NT2/D1 (cell line): ENCODE data around the gene PLAAT5.

Experiments
- DNase-seq: peaks from one replicate; pipeline ENCODE4 v3.0.0-alpha.2; 2011; ENCODE audit warnings: low read depth, low spot score
- H3K27me3 ChIP-seq: 2 replicates; pipeline ENCODE4 v1.6.0; 2011; ENCODE audit warnings: mild to moderate bottlenecking; ENCODE audit not compliant: insufficient read length, insufficient read depth
- H3K36me3 ChIP-seq: 2 replicates; pipeline ENCODE4 v1.6.1; 2011; ENCODE audit warnings: mild to moderate bottlenecking, low read length, mixed read lengths; ENCODE audit not compliant: insufficient read depth, insufficient read length
- H3K4me1 ChIP-seq: 2 replicates; pipeline ENCODE4 v1.5.1; 2011; ENCODE audit not compliant: insufficient read depth, insufficient read length
- H3K4me3 ChIP-seq: 2 replicates; pipeline ENCODE4 v1.5.1; 2011; ENCODE audit warnings: low read depth; ENCODE audit not compliant: insufficient read length
- H3K9ac ChIP-seq: 2 replicates; pipeline ENCODE4 v1.6.0; 2011; ENCODE audit warnings: low read depth; ENCODE audit not compliant: insufficient read length
- H3K9me3 ChIP-seq: 2 replicates; pipeline ENCODE4 v1.5.1; 2011; ENCODE audit warnings: mild to moderate bottlenecking, low read length; ENCODE audit not compliant: insufficient read depth
- SUZ12 ChIP-seq: IDR thresholded peaks from 2 replicates; pipeline ENCODE4 v1.6.1; 2011; ENCODE audit not compliant: insufficient read length, insufficient read depth; ENCODE audit errors: extremely low read depth
- YY1 ChIP-seq: IDR thresholded peaks from 2 replicates; pipeline ENCODE4 v1.6.1; 2011; ENCODE audit not compliant: insufficient read length, insufficient read depth
- ZNF274 ChIP-seq: IDR thresholded peaks from 2 replicates; pipeline ENCODE4 v1.6.1; 2011; ENCODE audit warnings: mild to moderate bottlenecking, low read depth, low read length

The PLAAT5 gene

GRCh38 chr11:63478896-63479295 lies 12.1 kb downstream of the PLAAT5 start:
- H3K27me3 ChIP-seq: no peaks in the 10 kb centered on the region
- H3K9me3 ChIP-seq: peaks cover 17% of the 10 kb centered on the region
- H3K36me3 ChIP-seq: no peaks in the 10 kb centered on the region
- H3K4me3 ChIP-seq: no peak overlapping the region
- peak; percentile 66 for DNase-seq
- no peak overlapping the region for H3K9ac ChIP-seq
- no peaks in the 10 kb centered on the region for H3K4me1 ChIP-seq
- TF ChIP-seq YY1: no peak
- TF ChIP-seq SUZ12: no peak
- TF ChIP-seq ZNF274: no peak

GRCh38 chr11:63476618-63477017 lies 14.3 kb downstream of the PLAAT5 start:
- DNase-seq: no peak
- Histone ChIP-seq H3K9ac (no peak overlapping the region), H3K4me3 (no peak overlapping the region), H3K4me1 (no peaks in the 10 kb centered on the region), H3K36me3 (no peaks in the 10 kb centered on the region), H3K9me3 (peaks cover 19% of the 10 kb centered on the region), H3K27me3 (no peaks in the 10 kb centered on the region)
- TF ChIP-seq YY1 (no peak), ZNF274 (no peak), SUZ12 (no peak)

GRCh38 chr11:63472372-63472771 lies 18.6 kb downstream of the PLAAT5 start:
- Histone ChIP-seq H3K9me3 (peaks cover 50% of the 10 kb centered on the region), H3K36me3 (no peaks in the 10 kb centered on the region), H3K27me3 (no peaks in the 10 kb centered on the region), H3K9ac (no peak overlapping the region), H3K4me3 (no peak overlapping the region), H3K4me1 (no peaks in the 10 kb centered on the region)
- TF ChIP-seq SUZ12: no peak
- TF ChIP-seq ZNF274: no peak
- no peak for TF ChIP-seq YY1
- DNase-seq: no peak

GRCh38 chr11:63470311-63470710 lies 20.7 kb downstream of the PLAAT5 start:
- no peak for DNase-seq
- Histone ChIP-seq H3K4me3 (no peak overlapping the region), H3K9ac (no peak overlapping the region), H3K9me3 (peaks cover 37% of the 10 kb centered on the region), H3K27me3 (no peaks in the 10 kb centered on the region), H3K4me1 (no peaks in the 10 kb centered on the region), H3K36me3 (no peaks in the 10 kb centered on the region)
- no peak; the same call in 1 of the 2 replicates for TF ChIP-seq ZNF274
- TF ChIP-seq SUZ12: no peak
- TF ChIP-seq YY1: no peak

GRCh38 chr11:63462137-63462536 lies 28.8 kb downstream of the PLAAT5 start:
- TF ChIP-seq SUZ12 (no peak), YY1 (no peak), ZNF274 (no peak)
- Histone ChIP-seq H3K4me1 (peaks cover 5% of the 10 kb centered on the region), H3K36me3 (no peaks in the 10 kb centered on the region), H3K4me3 (no peak overlapping the region), H3K27me3 (no peaks in the 10 kb centered on the region), H3K9me3 (peaks cover 26% of the 10 kb centered on the region; the same call in 1 of the 2 replicates), H3K9ac (no peak overlapping the region)
- no peak for DNase-seq

GRCh38 chr11:63459586-63459985 lies 31.4 kb downstream of the PLAAT5 start:
- TF ChIP-seq YY1 (no peak), SUZ12 (no peak), ZNF274 (no peak)
- H3K9ac ChIP-seq: peak overlapping the region; percentile 47
- DNase-seq: peak; percentile 59
- H3K4me1 ChIP-seq: peaks cover 5% of the 10 kb centered on the region
- H3K9me3 ChIP-seq: peaks cover 26% of the 10 kb centered on the region; the same call in 1 of the 2 replicates
- peak overlapping the region; percentile 25 for H3K4me3 ChIP-seq
- no peaks in the 10 kb centered on the region for H3K36me3 ChIP-seq
- H3K27me3 ChIP-seq: no peaks in the 10 kb centered on the region

- DNase-seq: peak; percentile 57
- no peak overlapping the region for H3K9ac ChIP-seq
- H3K4me1 ChIP-seq: no peaks in the 10 kb centered on the region
- H3K9me3 ChIP-seq: peaks cover 21% of the 10 kb centered on the region; the same call in 1 of the 2 replicates
- no peaks in the 10 kb centered on the region for H3K36me3 ChIP-seq
- H3K4me3 ChIP-seq: no peak overlapping the region
- no peaks in the 10 kb centered on the region for H3K27me3 ChIP-seq
- no peak for TF ChIP-seq SUZ12
- no peak for TF ChIP-seq YY1
- no peak for TF ChIP-seq ZNF274
Observed at GRCh38 chr11:63448646-63449045, 42.3 kb downstream of the PLAAT5 start.
